Measurements from ENCODE around the gene BMI1. TPM values are rescaled to one million over a fixed set of nuclear protein-coding genes. Genes with fewer than 3 reads are reported as not detected.

Gene BMI1
- total and polyA plus RNA-seq, 2 donors (not counting 1 experiment from before 2014, with no cell fraction given) = 18.0 to 83.8 TPM

DNA sequence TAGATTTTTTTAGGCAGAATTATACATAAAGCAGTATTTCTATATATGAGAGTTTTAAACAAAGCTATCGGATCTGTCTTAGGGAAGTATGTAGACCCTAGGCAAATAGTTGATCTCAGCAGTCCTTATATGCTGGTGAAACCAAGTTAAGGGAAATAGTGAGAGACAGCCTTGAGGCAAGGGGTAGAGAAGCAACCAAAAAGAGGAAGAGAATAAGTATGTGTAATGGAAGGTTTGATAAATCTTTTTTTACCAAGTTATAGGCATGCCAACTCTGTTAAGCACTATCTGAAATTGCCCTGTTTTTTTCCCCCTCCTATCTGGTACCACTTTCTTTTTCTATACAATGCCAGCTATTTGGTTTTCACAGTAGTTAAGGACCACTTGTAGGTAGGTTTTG, 44.3 kb downstream of the BMI1 start:
- no peaks in the 10 kb centered on the region for H3K79me2 ChIP-seq (ENCODE audit: control insufficient read depth, insufficient read depth, low read length)
- TF ChIP-seq EZH2 (IDR thresholded peaks at IDR 0.05; ENCODE audit: borderline replicate concordance, insufficient read depth, low read depth, low read length, poor library complexity, severe bottlenecking) = no peak
- TF ChIP-seq, protein P1, sequence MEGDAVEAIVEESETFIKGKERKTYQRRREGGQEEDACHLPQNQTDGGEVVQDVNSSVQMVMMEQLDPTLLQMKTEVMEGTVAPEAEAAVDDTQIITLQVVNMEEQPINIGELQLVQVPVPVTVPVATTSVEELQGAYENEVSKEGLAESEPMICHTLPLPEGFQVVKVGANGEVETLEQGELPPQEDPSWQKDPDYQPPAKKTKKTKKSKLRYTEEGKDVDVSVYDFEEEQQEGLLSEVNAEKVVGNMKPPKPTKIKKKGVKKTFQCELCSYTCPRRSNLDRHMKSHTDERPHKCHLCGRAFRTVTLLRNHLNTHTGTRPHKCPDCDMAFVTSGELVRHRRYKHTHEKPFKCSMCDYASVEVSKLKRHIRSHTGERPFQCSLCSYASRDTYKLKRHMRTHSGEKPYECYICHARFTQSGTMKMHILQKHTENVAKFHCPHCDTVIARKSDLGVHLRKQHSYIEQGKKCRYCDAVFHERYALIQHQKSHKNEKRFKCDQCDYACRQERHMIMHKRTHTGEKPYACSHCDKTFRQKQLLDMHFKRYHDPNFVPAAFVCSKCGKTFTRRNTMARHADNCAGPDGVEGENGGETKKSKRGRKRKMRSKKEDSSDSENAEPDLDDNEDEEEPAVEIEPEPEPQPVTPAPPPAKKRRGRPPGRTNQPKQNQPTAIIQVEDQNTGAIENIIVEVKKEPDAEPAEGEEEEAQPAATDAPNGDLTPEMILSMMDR (IDR thresholded peaks at IDR 0.05) = no peak
- POLR2A ChIA-PET = no interaction called here
- H4K20me1 ChIP-seq (ENCODE audit: control insufficient read depth, insufficient read depth, low read length, poor library complexity, severe bottlenecking) = no peaks in the 10 kb centered on the region
- Mint-ChIP-seq H3K27me3 (no peaks in the 10 kb centered on the region), H3K27ac (no peak overlapping the region), H3K9me3 (ENCODE audit: insufficient read depth) (no peaks in the 10 kb centered on the region), H3K4me1 (peaks cover 14% of the 10 kb centered on the region), H3K4me3 (no peak overlapping the region)
- no peaks in the 10 kb centered on the region for H3K36me3 ChIP-seq (replicated peaks in 1 of 2; ENCODE audit: control extremely low read depth in 1 of 2, control insufficient read depth in 1 of 2, extremely low read depth in 1 of 2, insufficient read depth in 2 of 2, low read length in 1 of 2)
- ATAC-seq (ENCODE audit: low read depth) = peak; percentile 89
- H3K9ac ChIP-seq (ENCODE audit: low read length) = no peak overlapping the region
- intact Hi-C loops (cut with micrococcal nuclease) = loop anchor here (5.0 kb wide), 1 partner anchor 52 kb away; no protein-coding TSS in a partner anchor
- WGBS (ENCODE audit: insufficient coverage) = no CpG with 5 or more reads among the region's 1 CpG
- H3K4me3 ChIP-seq (ENCODE audit: control extremely low read depth in 1 of 5, extremely low read depth in 1 of 5, insufficient read depth in 1 of 5, low read depth in 2 of 5, low read length in 4 of 5) = no peak overlapping the region
- DNase-seq = peak; percentile 41
- H3K27me3 ChIP-seq (replicated peaks in 1 of 4; ENCODE audit: control extremely low read depth in 1 of 4, control insufficient read depth in 3 of 4, insufficient read depth in 4 of 4, low read length in 3 of 4) = no peaks in the 10 kb centered on the region
- no peak overlapping the region for H3K27ac ChIP-seq (ENCODE audit: low read length in 2 of 2)
- no peak overlapping the region for H3K4me2 ChIP-seq (replicated peaks; ENCODE audit: low read depth, low read length, poor library complexity, severe bottlenecking)
- CTCF ChIA-PET = no interaction called here
- H2AFZ ChIP-seq (ENCODE audit: insufficient read depth, low read depth, low read length, poor library complexity, severe bottlenecking) = no peak overlapping the region
- H3K4me1 ChIP-seq (ENCODE audit: control insufficient read depth in 2 of 2, insufficient read depth in 2 of 2, low read length in 2 of 2) = peaks cover 6% of the 10 kb centered on the region in 2 donors
- H3K9me3 ChIP-seq (ENCODE audit: control extremely low read depth in 1 of 3, control insufficient read depth in 2 of 3, insufficient read depth in 1 of 3, low read length in 2 of 3) = no peaks in the 10 kb centered on the region

DNA sequence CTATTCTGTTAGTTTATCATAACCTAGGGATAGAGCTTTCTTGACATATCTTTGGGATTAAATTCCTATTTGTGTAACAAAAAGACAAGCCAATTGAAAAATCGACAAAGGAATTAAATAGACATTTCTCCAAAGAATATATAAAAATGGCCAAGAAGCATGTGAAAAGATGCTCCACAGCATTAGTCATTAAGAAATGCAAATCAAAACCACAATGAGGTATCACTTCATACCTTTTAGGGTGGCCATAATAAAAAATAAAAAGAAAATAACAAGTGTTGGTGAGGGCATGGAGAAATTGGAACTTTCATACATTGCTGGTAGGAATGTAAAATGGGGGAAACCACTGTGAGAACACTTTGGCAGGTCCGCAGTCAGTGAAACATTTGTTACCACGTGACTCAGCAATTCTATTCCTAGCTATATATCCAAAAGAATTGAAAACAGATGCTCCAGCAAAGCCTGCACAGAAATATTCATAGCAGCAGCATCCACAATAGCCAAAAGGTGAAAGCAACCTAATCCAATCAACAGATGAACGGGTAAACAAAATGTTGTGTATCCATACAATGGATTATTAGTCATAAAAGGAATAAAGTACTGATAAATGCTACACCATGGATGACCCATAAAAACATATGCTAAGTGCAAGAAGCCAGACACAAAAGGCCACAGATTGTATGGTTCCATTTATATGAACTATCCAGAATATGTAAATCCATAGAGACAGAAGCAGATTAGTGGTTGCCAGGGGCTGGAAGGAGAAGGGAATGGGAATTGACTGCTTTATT, 44.9 kb downstream of the BMI1 start:
- POLR2A ChIA-PET = no interaction called here
- Mint-ChIP-seq H3K27ac (no peak overlapping the region), H3K27me3 (no peaks in the 10 kb centered on the region), H3K4me1 (peaks cover 17% of the 10 kb centered on the region), H3K9me3 (ENCODE audit: insufficient read depth) (no peaks in the 10 kb centered on the region), H3K4me3 (no peak overlapping the region)
- no peaks in the 10 kb centered on the region for H3K36me3 ChIP-seq (replicated peaks in 1 of 2; ENCODE audit: control extremely low read depth in 1 of 2, control insufficient read depth in 1 of 2, extremely low read depth in 1 of 2, insufficient read depth in 2 of 2, low read length in 1 of 2)
- TF ChIP-seq EZH2 (IDR thresholded peaks at IDR 0.05; ENCODE audit: borderline replicate concordance, insufficient read depth, low read depth, low read length, poor library complexity, severe bottlenecking) = no peak
- TF ChIP-seq, protein P1 (IDR thresholded peaks at IDR 0.05) = no peak
- ATAC-seq (ENCODE audit: low read depth) (no peak), DNase-seq (no peak)
- no peaks in the 10 kb centered on the region for H3K27me3 ChIP-seq (replicated peaks in 1 of 4; ENCODE audit: control extremely low read depth in 1 of 4, control insufficient read depth in 3 of 4, insufficient read depth in 4 of 4, low read length in 3 of 4)
- H3K4me2 ChIP-seq (replicated peaks; ENCODE audit: low read depth, low read length, poor library complexity, severe bottlenecking) = no peak overlapping the region
- H2AFZ ChIP-seq (ENCODE audit: insufficient read depth, low read depth, low read length, poor library complexity, severe bottlenecking) = no peak overlapping the region
- H3K79me2 ChIP-seq (ENCODE audit: control insufficient read depth, insufficient read depth, low read length) = no peaks in the 10 kb centered on the region
- no CpG with 5 or more reads among the region's 4 CpGs for WGBS (ENCODE audit: insufficient coverage)
- intact Hi-C loops (cut with micrococcal nuclease) = loop anchor here (5.0 kb wide), 1 partner anchor 51 kb away; no protein-coding TSS in a partner anchor
- no peak overlapping the region for H3K9ac ChIP-seq (ENCODE audit: low read length)
- CTCF ChIA-PET = no interaction called here
- no peak overlapping the region for H3K4me3 ChIP-seq (ENCODE audit: control extremely low read depth in 1 of 5, extremely low read depth in 1 of 5, insufficient read depth in 1 of 5, low read depth in 2 of 5, low read length in 4 of 5)
- H3K4me1 ChIP-seq (ENCODE audit: control insufficient read depth in 2 of 2, insufficient read depth in 2 of 2, low read length in 2 of 2) = peaks cover 7 to 8% of the 10 kb centered on the region in 2 donors
- no peak overlapping the region for H3K27ac ChIP-seq (ENCODE audit: low read length in 2 of 2)
- no peaks in the 10 kb centered on the region for H4K20me1 ChIP-seq (ENCODE audit: control insufficient read depth, insufficient read depth, low read length, poor library complexity, severe bottlenecking)
- no peaks in the 10 kb centered on the region for H3K9me3 ChIP-seq (ENCODE audit: control extremely low read depth in 1 of 3, control insufficient read depth in 2 of 3, insufficient read depth in 1 of 3, low read length in 2 of 3)

All from B cell (primary cell).